Measurements from ENCODE around the gene GSS. TPM values are rescaled to one million over a fixed set of nuclear protein-coding genes. Genes with fewer than 3 reads are reported as not detected.

GSS gene
- total and polyA plus RNA-seq, 2 donors (not counting 1 experiment from before 2014, with no cell fraction given), result 55.3 to 71.3 TPM

GRCh38 chr20:34884260-34884659 lies 71.3 kb downstream of the GSS start:
- no peak overlapping the region for H3K27ac ChIP-seq (ENCODE audit: insufficient read depth, low read length)
- no peaks in the 10 kb centered on the region for H3K27me3 ChIP-seq (ENCODE audit: control insufficient read depth, insufficient read depth, low read length)
- no peak overlapping the region for H2AFZ ChIP-seq (ENCODE audit: low read length)
- no peak for DNase-seq (ENCODE audit: low read depth in 2 of 2)
- TF ChIP-seq EZH2 (IDR thresholded peaks at IDR 0.05; ENCODE audit: low read length, missing control alignments), result no peak
- no peak for TF ChIP-seq CTCF (conservative IDR thresholded peaks at IDR 0.05 in 1 of 2, IDR thresholded peaks at IDR 0.05 in 1 of 2; ENCODE audit: low read depth in 1 of 2, low read length in 2 of 2)
- no peaks in the 10 kb centered on the region for H4K20me1 ChIP-seq (ENCODE audit: control insufficient read depth, extremely low read depth, insufficient read depth, low read length)
- no peak overlapping the region for H3K4me3 ChIP-seq (replicated peaks in 1 of 4; ENCODE audit: control extremely low read depth in 1 of 4, insufficient read depth in 1 of 4, low read depth in 3 of 4, low read length in 4 of 4)
- no peak overlapping the region for H3K9ac ChIP-seq (ENCODE audit: insufficient read depth, low read length)
- no peak overlapping the region for H3K4me2 ChIP-seq (ENCODE audit: extremely low read depth, insufficient read depth, low read length)
- H3K36me3 ChIP-seq (ENCODE audit: control insufficient read depth, insufficient read depth, low read length), result peaks cover 3% of the 10 kb centered on the region
- no peaks in the 10 kb centered on the region for H3K79me2 ChIP-seq (ENCODE audit: control insufficient read depth, insufficient read depth, low read length)
- no peaks in the 10 kb centered on the region for H3K9me3 ChIP-seq (ENCODE audit: control insufficient read depth, insufficient read depth, low read depth, low read length)
- H3K4me1 ChIP-seq (ENCODE audit: control insufficient read depth, extremely low read depth, insufficient read depth, low read length), result no peaks in the 10 kb centered on the region

GRCh38 chr20:34883809-34884208 lies 71.8 kb downstream of the GSS start:
- Histone ChIP-seq H3K79me2 (ENCODE audit: control insufficient read depth, insufficient read depth, low read length) (no peaks in the 10 kb centered on the region), H3K4me2 (ENCODE audit: extremely low read depth, insufficient read depth, low read length) (no peak overlapping the region), H3K4me1 (ENCODE audit: control insufficient read depth, extremely low read depth, insufficient read depth, low read length) (no peaks in the 10 kb centered on the region), H3K36me3 (ENCODE audit: control insufficient read depth, insufficient read depth, low read length) (peaks cover 3% of the 10 kb centered on the region), H3K9me3 (ENCODE audit: control insufficient read depth, insufficient read depth, low read depth, low read length) (no peaks in the 10 kb centered on the region), H3K9ac (ENCODE audit: insufficient read depth, low read length) (no peak overlapping the region), H3K4me3 (replicated peaks in 1 of 4; ENCODE audit: control extremely low read depth in 1 of 4, insufficient read depth in 1 of 4, low read depth in 3 of 4, low read length in 4 of 4) (no peak overlapping the region), H3K27ac (ENCODE audit: insufficient read depth, low read length) (no peak overlapping the region), H4K20me1 (ENCODE audit: control insufficient read depth, extremely low read depth, insufficient read depth, low read length) (no peaks in the 10 kb centered on the region), H2AFZ (ENCODE audit: low read length) (no peak overlapping the region), H3K27me3 (ENCODE audit: control insufficient read depth, insufficient read depth, low read length) (no peaks in the 10 kb centered on the region)
- DNase-seq (ENCODE audit: low read depth in 2 of 2), result no peak
- TF ChIP-seq CTCF (conservative IDR thresholded peaks at IDR 0.05 in 1 of 2, IDR thresholded peaks at IDR 0.05 in 1 of 2; ENCODE audit: low read depth in 1 of 2, low read length in 2 of 2), result no peak
- TF ChIP-seq EZH2 (IDR thresholded peaks at IDR 0.05; ENCODE audit: low read length, missing control alignments), result no peak

- no peak overlapping the region for H3K4me3 ChIP-seq (replicated peaks in 1 of 4; ENCODE audit: control extremely low read depth in 1 of 4, insufficient read depth in 1 of 4, low read depth in 3 of 4, low read length in 4 of 4)
- H2AFZ ChIP-seq (ENCODE audit: low read length), result no peak overlapping the region
- no peak overlapping the region for H3K9ac ChIP-seq (ENCODE audit: insufficient read depth, low read length)
These were observed 72.4 kb downstream of the GSS start for GRCh38 chr20:34883087-34883688.

More at GRCh38 chr20:34883087-34883688, 72.4 kb downstream of the GSS start:
- H3K36me3 ChIP-seq (ENCODE audit: control insufficient read depth, insufficient read depth, low read length), result peaks cover 3% of the 10 kb centered on the region
- H3K27me3 ChIP-seq (ENCODE audit: control insufficient read depth, insufficient read depth, low read length), result no peaks in the 10 kb centered on the region
- no peaks in the 10 kb centered on the region for H3K9me3 ChIP-seq (ENCODE audit: control insufficient read depth, insufficient read depth, low read depth, low read length)
- peaks cover 4% of the 10 kb centered on the region for H3K79me2 ChIP-seq (ENCODE audit: control insufficient read depth, insufficient read depth, low read length)
- no peak for DNase-seq (ENCODE audit: low read depth in 2 of 2)
- TF ChIP-seq EZH2 (IDR thresholded peaks at IDR 0.05; ENCODE audit: low read length, missing control alignments) (no peak), CTCF (conservative IDR thresholded peaks at IDR 0.05 in 1 of 2, IDR thresholded peaks at IDR 0.05 in 1 of 2; ENCODE audit: low read depth in 1 of 2, low read length in 2 of 2) (no peak)
- H3K27ac ChIP-seq (ENCODE audit: insufficient read depth, low read length), result no peak overlapping the region
- no peak overlapping the region for H3K4me2 ChIP-seq (ENCODE audit: extremely low read depth, insufficient read depth, low read length)
- no peaks in the 10 kb centered on the region for H3K4me1 ChIP-seq (ENCODE audit: control insufficient read depth, extremely low read depth, insufficient read depth, low read length)
- peaks cover 1% of the 10 kb centered on the region for H4K20me1 ChIP-seq (ENCODE audit: control insufficient read depth, extremely low read depth, insufficient read depth, low read length)
